GM12891 (cell line): Measurements from ENCODE around the gene PRELID1.

Experiments
- POLR2A ChIP-seq: IDR thresholded peaks from 2 replicates; pipeline ENCODE4 v1.6.1; 2011; ENCODE audit warnings: low read depth, low read length, control low read depth
- POLR2AphosphoS5 ChIP-seq: IDR thresholded peaks from 2 replicates; pipeline ENCODE4 v1.6.1; 2011; ENCODE audit warnings: low read depth, low read length, control low read depth
- TAF1 ChIP-seq: IDR thresholded peaks from 2 replicates; pipeline ENCODE4 v1.6.1; 2011; ENCODE audit warnings: low read depth, low read length, control low read depth

DNA sequence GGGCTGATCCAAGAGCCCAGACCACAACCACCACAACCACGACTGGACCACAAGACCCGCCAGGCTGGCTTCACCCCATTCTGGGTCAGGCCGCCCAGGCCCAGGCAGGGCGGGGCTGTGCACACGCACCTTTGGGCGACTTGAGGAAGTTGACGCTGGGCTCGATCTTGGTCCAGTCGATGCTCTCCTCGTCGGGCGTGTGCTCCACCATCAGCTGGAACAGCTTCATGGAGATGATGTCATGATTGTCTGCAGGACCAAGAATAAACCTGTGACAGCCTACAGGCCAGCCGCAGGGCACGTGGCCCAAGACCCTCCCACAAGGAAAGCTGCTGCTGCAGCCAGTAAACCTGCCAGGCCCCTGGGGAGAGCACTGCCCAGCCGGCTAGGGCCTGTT is 30.6 kb downstream of the PRELID1 start:
- TF ChIP-seq POLR2A: no peak
- no peak for TF ChIP-seq TAF1
- TF ChIP-seq POLR2AphosphoS5: no peak
